Esophagus muscularis mucosa (tissue), 3 donors: ENCODE measurements around the gene ITPR1.

Source experiments
- POLR2A ChIP-seq: fragments of 450-650 bp; IDR thresholded peaks from one replicate; pipeline ENCODE4 v1.6.1; 2017; ENCODE audit warnings: antibody characterized with exemption, moderate library complexity, mild to moderate bottlenecking, low read depth
- TF ChIP-seq, protein P1 (sequence below), 3 experiments: fragments of 200-600 bp in 2 of 3; fragments of 450-650 bp in 1 of 3; sonication (generic) in 2 of 3; IDR thresholded peaks; one replicate each; pipeline ENCODE4 v1.5.1; 2017 to 2019; ENCODE audit warnings: antibody characterized with exemption in 3 of 3, mild to moderate bottlenecking in 2 of 3, moderate library complexity in 1 of 3

DNA sequence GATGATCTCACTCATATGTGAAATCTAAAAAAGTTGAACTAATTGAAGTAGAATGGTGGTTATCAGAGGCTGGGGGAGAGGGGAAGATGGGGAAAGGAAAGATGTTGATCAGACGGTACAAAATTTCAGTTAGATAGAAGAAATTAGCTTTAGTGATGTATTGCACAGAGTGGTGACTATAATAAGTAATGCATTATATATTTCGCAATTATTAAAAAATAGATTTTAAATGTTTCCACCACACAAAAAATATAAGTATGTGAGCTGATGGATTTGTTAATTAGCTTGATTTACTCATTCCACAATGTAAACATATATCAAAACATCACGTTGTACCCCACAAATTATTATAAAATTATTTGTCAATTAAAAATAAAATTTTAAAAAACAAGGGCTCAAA is 34.2 kb upstream of the ITPR1 start:
- TF ChIP-seq, protein P1, sequence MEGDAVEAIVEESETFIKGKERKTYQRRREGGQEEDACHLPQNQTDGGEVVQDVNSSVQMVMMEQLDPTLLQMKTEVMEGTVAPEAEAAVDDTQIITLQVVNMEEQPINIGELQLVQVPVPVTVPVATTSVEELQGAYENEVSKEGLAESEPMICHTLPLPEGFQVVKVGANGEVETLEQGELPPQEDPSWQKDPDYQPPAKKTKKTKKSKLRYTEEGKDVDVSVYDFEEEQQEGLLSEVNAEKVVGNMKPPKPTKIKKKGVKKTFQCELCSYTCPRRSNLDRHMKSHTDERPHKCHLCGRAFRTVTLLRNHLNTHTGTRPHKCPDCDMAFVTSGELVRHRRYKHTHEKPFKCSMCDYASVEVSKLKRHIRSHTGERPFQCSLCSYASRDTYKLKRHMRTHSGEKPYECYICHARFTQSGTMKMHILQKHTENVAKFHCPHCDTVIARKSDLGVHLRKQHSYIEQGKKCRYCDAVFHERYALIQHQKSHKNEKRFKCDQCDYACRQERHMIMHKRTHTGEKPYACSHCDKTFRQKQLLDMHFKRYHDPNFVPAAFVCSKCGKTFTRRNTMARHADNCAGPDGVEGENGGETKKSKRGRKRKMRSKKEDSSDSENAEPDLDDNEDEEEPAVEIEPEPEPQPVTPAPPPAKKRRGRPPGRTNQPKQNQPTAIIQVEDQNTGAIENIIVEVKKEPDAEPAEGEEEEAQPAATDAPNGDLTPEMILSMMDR (IDR thresholded peaks at IDR 0.05): no peak
- TF ChIP-seq POLR2A: no peak
